GM12873 (cell line): ENCODE measurements around the gene P4HA2.

ENCODE experiments used
- TF ChIP-seq, protein P1 (sequence below): IDR thresholded peaks from 2 replicates; pipeline ENCODE4 v1.5.1; 2012; ENCODE audit warnings: low read depth, mild to moderate bottlenecking, moderate library complexity, low read length, control low read depth; ENCODE audit not compliant: insufficient read depth; ENCODE audit errors: missing control alignments

Gene P4HA2

DNA sequence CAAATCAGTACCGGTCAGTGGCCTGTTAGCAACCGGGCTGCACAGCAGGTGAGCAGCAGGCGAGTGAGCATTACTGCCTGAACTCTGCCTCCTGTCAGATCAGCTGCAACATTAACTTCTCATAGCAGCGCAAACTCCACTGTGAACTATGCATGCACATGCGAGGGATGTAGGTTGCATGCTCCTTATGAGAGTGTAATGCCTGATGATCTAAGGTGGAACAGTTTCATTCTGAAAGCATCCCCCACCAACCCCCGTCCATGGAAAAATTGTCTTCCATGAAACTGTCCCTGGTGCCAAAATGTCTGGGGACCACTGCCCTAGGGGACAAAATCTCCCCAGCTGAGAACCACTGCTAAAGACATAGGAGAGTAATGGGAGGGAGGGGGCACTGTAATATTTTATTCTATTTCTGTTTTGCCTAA lies 51.1 kb downstream of the P4HA2 start:
- TF ChIP-seq, protein P1, sequence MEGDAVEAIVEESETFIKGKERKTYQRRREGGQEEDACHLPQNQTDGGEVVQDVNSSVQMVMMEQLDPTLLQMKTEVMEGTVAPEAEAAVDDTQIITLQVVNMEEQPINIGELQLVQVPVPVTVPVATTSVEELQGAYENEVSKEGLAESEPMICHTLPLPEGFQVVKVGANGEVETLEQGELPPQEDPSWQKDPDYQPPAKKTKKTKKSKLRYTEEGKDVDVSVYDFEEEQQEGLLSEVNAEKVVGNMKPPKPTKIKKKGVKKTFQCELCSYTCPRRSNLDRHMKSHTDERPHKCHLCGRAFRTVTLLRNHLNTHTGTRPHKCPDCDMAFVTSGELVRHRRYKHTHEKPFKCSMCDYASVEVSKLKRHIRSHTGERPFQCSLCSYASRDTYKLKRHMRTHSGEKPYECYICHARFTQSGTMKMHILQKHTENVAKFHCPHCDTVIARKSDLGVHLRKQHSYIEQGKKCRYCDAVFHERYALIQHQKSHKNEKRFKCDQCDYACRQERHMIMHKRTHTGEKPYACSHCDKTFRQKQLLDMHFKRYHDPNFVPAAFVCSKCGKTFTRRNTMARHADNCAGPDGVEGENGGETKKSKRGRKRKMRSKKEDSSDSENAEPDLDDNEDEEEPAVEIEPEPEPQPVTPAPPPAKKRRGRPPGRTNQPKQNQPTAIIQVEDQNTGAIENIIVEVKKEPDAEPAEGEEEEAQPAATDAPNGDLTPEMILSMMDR = no peak

DNA sequence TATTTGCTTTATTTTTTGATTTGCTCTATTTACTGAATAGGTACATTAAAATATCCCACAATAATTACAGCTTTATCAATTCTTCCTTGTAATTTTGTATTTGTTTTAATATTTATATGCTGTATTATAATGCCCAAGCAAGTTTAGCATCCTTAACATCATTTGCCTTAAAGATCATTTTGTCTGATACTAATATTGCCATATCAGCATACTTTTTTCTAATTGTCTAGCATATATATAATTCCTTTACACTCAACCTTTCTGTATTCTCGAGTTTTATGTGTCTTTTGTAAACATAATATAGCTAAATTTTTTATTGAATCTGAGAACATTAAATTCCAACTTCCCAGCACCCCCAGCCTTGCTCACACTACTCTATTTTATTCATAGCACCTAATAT lies 64.7 kb downstream of the P4HA2 start:
- TF ChIP-seq, protein P1 = no peak

DNA sequence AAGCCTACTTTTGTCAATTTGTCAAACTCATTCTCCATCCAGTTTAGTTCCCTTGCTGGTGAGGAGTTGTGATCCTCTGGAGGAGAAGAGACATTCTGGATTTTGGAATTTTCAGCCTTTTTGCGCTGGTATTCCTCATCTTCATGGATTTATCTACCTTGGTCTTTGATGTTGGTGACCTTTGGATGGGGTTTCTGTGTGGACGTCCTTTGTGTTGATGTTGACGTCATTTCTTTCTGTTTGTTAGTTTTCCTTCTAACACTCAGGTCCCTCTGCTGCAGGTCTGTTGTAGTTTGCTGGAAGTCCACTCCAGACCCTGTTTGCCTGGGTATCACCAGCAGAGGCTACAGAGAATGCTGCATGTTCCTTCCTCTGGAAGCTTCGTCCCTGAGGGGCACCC lies 71.2 kb downstream of the P4HA2 start:
- TF ChIP-seq, protein P1 = no peak

DNA sequence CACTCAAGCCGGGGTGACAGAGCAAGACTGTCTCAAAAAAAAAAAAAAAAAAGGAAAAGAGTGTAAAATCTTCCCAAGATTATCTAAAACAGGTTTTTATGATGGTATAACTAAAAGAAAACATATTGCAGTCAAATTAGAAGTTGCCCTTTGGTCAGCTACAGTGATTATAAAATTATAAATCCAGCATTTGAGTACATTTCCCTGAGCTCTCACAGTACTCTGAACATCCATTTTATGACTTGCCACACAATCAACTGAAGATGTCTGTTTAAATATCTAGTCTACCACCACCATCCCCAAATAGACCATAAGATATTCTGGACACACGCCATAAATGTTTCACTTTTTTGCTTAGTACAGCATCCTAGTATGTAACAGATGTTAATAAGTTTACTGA lies 77.1 kb downstream of the P4HA2 start:
- TF ChIP-seq, protein P1 = no peak

DNA sequence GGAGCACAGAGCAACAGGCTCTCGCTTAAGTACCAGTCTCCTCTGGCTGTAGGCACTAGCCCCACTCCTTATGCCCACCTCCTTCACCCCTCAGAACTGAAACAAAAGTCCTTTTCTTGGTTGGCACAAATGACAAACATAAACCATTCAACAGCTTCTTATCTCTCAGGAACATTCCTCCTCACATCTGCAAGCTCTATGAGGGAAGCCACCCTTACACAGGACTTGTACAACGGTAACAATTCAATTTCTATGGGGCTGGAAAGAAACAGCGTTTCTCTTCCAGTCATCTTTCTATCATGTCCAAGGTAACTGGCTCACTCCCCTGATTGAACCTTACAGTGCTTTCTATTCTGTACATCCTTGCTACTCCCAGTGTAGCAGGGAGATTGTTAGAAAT lies 80.0 kb downstream of the P4HA2 start:
- TF ChIP-seq, protein P1 = no peak

DNA sequence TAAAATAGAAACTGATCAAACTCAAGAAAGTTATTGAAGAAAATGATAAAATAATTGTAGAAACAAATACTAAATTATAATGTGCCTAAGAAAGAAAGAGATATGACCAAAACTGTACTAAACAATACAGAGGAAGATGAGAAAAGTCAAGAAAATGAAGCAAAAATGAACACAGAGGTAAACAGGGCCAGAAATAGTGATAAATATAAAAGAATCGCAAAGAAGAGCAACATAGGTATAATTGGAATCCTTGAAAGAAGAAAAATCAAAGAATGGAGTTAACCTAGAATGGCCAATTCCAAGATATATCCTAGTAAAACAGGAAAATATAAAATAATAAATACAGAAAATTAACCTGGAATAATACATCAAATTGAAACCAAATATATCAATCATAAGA lies 84.5 kb downstream of the P4HA2 start:
- TF ChIP-seq, protein P1 = no peak

DNA sequence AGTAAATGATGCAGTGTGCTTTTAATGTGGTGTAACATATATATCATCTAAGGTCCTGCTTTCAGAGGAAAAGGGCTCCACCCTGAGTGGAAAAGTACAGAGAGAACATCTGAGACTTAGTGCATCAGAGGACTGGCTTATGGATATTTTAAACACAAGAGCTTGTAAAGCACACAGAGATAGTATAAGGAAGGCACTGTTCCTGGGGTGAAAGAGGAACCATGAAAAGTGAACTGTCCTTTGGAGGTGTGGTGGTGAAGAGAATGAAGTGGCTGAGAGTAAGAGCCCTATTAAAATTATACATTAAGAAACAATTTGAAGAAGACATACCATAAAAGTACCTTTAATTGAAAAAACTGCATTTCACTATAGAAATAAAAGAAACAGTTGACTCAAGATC lies 85.2 kb downstream of the P4HA2 start:
- TF ChIP-seq, protein P1 = no peak
